ENCODE results near the gene MICAL3. TPM values are rescaled to one million over a fixed set of nuclear protein-coding genes. Genes with fewer than 3 reads are reported as not detected.

The MICAL3 gene
- total and polyA plus RNA-seq, 2 of the 8 experiments (the other 6 are each of a cell fraction or from before 2014, with no cell fraction given): 8.3 to 41.8 TPM

- no peak for TF ChIP-seq RNF2 (IDR thresholded peaks at IDR 0.05; ENCODE audit: borderline replicate concordance, low read depth, low read length, missing control alignments, poor library complexity, severe bottlenecking)
- TF ChIP-seq YY1 (IDR thresholded peaks at IDR 0.05; ENCODE audit: low read depth, low read length): no peak
- TF ChIP-seq RAD21 (IDR thresholded peaks at IDR 0.05 in 1 of 2, conservative IDR thresholded peaks at IDR 0.05 in 1 of 2; ENCODE audit: low read depth in 2 of 2, low read length in 2 of 2): no peak
- TF ChIP-seq SP1 (IDR thresholded peaks at IDR 0.05; ENCODE audit: low read depth, low read length): no peak
- TF ChIP-seq SIN3A (conservative IDR thresholded peaks at IDR 0.05 in 1 of 2, IDR thresholded peaks at IDR 0.05 in 1 of 2; ENCODE audit: low read depth in 1 of 2, low read length in 2 of 2): no peak
- no peak for TF ChIP-seq BACH1 (IDR thresholded peaks at IDR 0.05; ENCODE audit: low read length)
Observed at GRCh38 chr22:17865183-17866055, 158.9 kb downstream of the MICAL3 start (continued).
